Measurements from ENCODE around the gene TBX21.
A peak's percentile ranks its signal among the peaks of the same experiment; 100 is the strongest.

- TF ChIP-seq CTCF (conservative IDR thresholded peaks at IDR 0.05; ENCODE audit: low read depth, low read length) (peak; percentile 58), EZH2 (IDR thresholded peaks at IDR 0.05; ENCODE audit: low read length, unreplicated experiment) (peak; percentile 32)
Measured at GRCh38 chr17:47789611-47790561, 56.9 kb downstream of the TBX21 start.
